ENCODE measurements around the gene SMC4. TPM values are rescaled to one million over a fixed set of nuclear protein-coding genes. Genes with fewer than 3 reads are reported as not detected.

The SMC4 gene
- total RNA-seq, 4 donors from 2014 or later, result 25.5 to 53.5 (median 40.7) TPM

DNA sequence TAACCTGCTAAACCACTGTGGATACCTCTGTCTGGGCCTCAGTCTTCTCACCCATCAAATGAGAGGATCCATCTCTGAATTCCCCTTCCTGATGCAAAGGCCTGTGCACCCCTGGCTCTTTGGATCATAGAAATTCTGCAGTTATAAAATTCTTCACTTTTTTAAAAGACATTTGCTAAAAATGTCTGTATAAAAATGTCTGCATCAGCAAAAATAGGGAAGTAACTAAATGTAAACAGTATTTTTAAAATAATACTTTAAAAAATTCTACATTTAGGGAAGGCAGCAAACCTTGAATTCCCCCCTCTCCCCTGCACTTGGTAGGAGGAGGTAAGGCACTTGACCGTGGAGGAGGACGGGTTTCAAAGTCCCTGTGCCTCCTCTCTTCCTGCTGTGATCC is 75.7 kb downstream of the SMC4 start:
- H3K9me3 ChIP-seq, result no peaks in the 10 kb centered on the region
- no peaks in the 10 kb centered on the region for H3K4me1 ChIP-seq
- no peak overlapping the region for H3K27ac ChIP-seq
- DNase-seq, result no peak
- intact Hi-C loops (cut with DNase I), result no loop called here
- TF ChIP-seq POLR2A (IDR thresholded peaks at IDR 0.05), result no peak
- TF ChIP-seq, protein P1, sequence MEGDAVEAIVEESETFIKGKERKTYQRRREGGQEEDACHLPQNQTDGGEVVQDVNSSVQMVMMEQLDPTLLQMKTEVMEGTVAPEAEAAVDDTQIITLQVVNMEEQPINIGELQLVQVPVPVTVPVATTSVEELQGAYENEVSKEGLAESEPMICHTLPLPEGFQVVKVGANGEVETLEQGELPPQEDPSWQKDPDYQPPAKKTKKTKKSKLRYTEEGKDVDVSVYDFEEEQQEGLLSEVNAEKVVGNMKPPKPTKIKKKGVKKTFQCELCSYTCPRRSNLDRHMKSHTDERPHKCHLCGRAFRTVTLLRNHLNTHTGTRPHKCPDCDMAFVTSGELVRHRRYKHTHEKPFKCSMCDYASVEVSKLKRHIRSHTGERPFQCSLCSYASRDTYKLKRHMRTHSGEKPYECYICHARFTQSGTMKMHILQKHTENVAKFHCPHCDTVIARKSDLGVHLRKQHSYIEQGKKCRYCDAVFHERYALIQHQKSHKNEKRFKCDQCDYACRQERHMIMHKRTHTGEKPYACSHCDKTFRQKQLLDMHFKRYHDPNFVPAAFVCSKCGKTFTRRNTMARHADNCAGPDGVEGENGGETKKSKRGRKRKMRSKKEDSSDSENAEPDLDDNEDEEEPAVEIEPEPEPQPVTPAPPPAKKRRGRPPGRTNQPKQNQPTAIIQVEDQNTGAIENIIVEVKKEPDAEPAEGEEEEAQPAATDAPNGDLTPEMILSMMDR (IDR thresholded peaks at IDR 0.05), result no peak
- no peaks in the 10 kb centered on the region for H3K27me3 ChIP-seq
- no peak overlapping the region for H3K4me3 ChIP-seq (replicated peaks in 1 of 3)
- H3K36me3 ChIP-seq, result no peaks in the 10 kb centered on the region
- WGBS, 2 donors, result 64 to 75% methylated on average over 2 of the region's 2 CpGs

DNA sequence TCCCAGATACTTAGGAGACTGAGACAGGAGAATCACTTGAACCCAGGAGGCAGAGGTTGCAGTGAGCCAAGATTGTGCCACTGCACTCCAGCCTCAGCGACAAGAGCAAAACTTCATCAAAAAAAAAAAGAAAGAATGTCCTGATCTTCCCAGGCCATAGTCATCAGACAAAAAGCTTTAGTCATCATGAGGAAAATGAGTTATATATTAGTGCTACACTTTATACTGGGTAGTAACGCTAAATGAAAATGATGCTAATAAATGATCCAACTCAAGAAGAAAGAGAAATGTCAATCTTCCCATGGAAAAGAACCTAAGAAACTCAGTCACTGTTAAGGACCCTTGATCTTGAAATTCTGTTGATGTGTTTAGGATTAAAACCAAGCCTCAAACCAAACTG is 76.4 kb downstream of the SMC4 start:
- Histone ChIP-seq H3K4me1 (no peaks in the 10 kb centered on the region), H3K4me3 (replicated peaks in 1 of 3) (no peak overlapping the region), H3K36me3 (no peaks in the 10 kb centered on the region), H3K27me3 (no peaks in the 10 kb centered on the region), H3K9me3 (no peaks in the 10 kb centered on the region), H3K27ac (no peak overlapping the region)
- intact Hi-C loops (cut with DNase I), result no loop called here
- TF ChIP-seq POLR2A (IDR thresholded peaks at IDR 0.05), result no peak
- TF ChIP-seq, protein P1 (IDR thresholded peaks at IDR 0.05), result no peak
- no peak for DNase-seq
- WGBS, 2 donors, result 95 to 97% methylated on average over 2 of the region's 2 CpGs

DNA sequence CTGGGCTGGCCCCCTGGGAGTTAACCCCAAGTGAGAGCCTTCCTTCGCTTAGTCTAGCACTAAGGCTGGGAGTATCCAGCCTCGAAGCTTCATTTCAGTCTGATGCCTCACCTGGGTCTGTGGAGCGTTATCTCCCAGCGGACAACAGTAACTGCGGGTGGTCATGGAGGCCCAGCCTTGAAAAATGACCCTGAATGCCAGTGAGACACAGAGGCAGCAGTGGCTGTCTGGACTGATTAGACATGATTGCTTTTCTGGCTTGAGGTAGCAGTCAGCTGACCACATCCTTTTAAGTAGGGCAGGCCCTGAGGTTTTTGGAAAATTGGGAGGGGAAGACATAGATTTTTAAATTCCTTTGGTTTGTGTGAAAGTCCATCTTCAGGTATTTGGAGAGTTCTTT is 78.3 kb downstream of the SMC4 start:
- Histone ChIP-seq H3K4me1 (no peaks in the 10 kb centered on the region), H3K36me3 (no peaks in the 10 kb centered on the region), H3K27me3 (no peaks in the 10 kb centered on the region), H3K9me3 (no peaks in the 10 kb centered on the region), H3K4me3 (replicated peaks in 1 of 3) (no peak overlapping the region), H3K27ac (no peak overlapping the region)
- intact Hi-C loops (cut with DNase I), result no loop called here
- no peak for DNase-seq
- TF ChIP-seq, protein P1 (IDR thresholded peaks at IDR 0.05), result no peak
- no peak for TF ChIP-seq POLR2A (IDR thresholded peaks at IDR 0.05)
- WGBS, 2 donors, result 90 to 92% methylated on average over 4 to 5 of the region's 5 CpGs

DNA sequence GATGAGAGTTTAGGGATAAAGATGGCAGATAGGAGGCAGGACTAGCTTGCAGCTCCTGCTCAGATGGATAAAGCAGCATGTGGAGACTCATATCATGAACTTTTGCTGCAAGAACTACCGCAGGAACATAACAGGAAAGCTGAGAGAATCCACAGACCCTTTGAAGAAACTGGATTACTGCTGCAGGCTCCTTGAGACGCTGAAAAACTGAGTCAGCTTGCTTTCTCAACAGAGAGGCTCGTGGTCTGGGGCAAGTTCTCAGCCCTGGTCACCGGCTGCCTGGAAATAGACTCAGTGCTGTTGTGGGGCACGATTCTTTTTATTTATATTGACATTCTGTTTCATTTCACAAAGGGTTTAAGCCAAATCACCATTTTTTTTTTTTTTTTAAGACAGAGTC is 78.9 kb downstream of the SMC4 start:
- no peak overlapping the region for H3K27ac ChIP-seq
- no peaks in the 10 kb centered on the region for H3K9me3 ChIP-seq
- H3K4me3 ChIP-seq (replicated peaks in 1 of 3), result no peak overlapping the region
- H3K27me3 ChIP-seq, result no peaks in the 10 kb centered on the region
- 84 to 88% methylated on average over 5 of the region's 5 CpGs for WGBS, 2 donors
- H3K36me3 ChIP-seq, result no peaks in the 10 kb centered on the region
- no peak for DNase-seq
- H3K4me1 ChIP-seq, result no peaks in the 10 kb centered on the region
- no peak for TF ChIP-seq POLR2A (IDR thresholded peaks at IDR 0.05)
- TF ChIP-seq, protein P1 (IDR thresholded peaks at IDR 0.05), result no peak
- intact Hi-C loops (cut with DNase I), result no loop called here

DNA sequence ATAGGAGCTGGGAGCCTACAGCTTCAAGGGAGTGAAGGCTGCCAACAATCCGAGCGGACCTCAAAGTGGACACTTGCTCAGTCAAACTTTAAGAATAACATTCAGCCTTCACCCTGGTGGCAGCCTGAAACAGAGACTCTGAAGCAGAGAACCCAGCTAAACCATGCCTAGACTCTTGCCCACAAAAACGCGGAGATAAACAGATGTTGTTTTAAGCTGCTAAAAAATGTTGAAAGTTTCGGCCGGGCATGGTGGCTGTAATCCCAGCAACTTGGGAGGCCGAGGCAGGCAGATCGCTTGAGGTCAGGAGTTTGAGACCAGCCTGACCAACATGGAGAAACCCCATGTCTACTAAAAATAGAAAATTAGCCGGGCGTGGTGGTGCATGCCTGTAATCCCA is 79.9 kb downstream of the SMC4 start:
- Histone ChIP-seq H3K9me3 (no peaks in the 10 kb centered on the region), H3K4me3 (replicated peaks in 1 of 3) (no peak overlapping the region), H3K27me3 (no peaks in the 10 kb centered on the region), H3K27ac (no peak overlapping the region), H3K4me1 (no peaks in the 10 kb centered on the region), H3K36me3 (no peaks in the 10 kb centered on the region)
- no peak for DNase-seq
- TF ChIP-seq POLR2A (IDR thresholded peaks at IDR 0.05), result no peak
- TF ChIP-seq, protein P1 (IDR thresholded peaks at IDR 0.05), result no peak
- 93% methylated on average over 10 of the region's 10 CpGs for WGBS, 2 donors
- intact Hi-C loops (cut with DNase I), result no loop called here

All from thyroid gland (tissue), 4 donors.